SU-DHL-6 (cell line): ENCODE data around the gene ABCA4.

Source experiments
- EZH2phosphoT487 ChIP-seq: fragments of 200-600 bp; sonication (generic), shearing (Covaris generic); conservative IDR thresholded peaks from 2 replicates; pipeline ENCODE4 v1.6.1; 2018; ENCODE audit warnings: mild to moderate bottlenecking, antibody characterized with exemption, low read length, moderate library complexity, mixed read lengths
- TF ChIP-seq, protein P1 (sequence below): fragments of 200-600 bp; sonication (generic); IDR thresholded peaks from one replicate; pipeline ENCODE4 v1.5.1; 2017; ENCODE audit warnings: antibody characterized with exemption, mild to moderate bottlenecking, low read length, moderate library complexity; ENCODE audit not compliant: insufficient read depth, poor library complexity, severe bottlenecking

DNA sequence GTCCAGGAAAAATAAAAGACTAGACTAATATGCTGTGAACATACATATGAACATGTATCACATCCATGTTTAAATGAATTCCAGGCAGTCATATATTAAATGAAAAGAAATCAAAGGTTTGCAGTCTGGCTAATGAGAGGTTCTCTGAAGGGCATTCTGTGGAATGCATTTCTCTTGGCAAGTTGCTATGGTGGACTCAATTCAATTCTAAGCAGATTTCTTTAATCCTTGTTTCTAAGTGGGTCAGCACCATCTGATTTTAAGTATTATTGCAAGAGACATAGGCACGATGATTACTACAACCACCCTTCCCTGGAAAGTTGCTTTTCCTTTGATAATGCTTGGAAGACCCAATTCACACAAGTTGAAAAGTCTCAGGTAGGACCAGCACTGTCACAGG is 23.9 kb upstream of the ABCA4 start:
- TF ChIP-seq, protein P1, sequence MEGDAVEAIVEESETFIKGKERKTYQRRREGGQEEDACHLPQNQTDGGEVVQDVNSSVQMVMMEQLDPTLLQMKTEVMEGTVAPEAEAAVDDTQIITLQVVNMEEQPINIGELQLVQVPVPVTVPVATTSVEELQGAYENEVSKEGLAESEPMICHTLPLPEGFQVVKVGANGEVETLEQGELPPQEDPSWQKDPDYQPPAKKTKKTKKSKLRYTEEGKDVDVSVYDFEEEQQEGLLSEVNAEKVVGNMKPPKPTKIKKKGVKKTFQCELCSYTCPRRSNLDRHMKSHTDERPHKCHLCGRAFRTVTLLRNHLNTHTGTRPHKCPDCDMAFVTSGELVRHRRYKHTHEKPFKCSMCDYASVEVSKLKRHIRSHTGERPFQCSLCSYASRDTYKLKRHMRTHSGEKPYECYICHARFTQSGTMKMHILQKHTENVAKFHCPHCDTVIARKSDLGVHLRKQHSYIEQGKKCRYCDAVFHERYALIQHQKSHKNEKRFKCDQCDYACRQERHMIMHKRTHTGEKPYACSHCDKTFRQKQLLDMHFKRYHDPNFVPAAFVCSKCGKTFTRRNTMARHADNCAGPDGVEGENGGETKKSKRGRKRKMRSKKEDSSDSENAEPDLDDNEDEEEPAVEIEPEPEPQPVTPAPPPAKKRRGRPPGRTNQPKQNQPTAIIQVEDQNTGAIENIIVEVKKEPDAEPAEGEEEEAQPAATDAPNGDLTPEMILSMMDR = no peak
- TF ChIP-seq EZH2phosphoT487 = no peak
